MM.1S (cell line): ENCODE data around the gene KCNB1.

ENCODE experiments used
- EZH2 ChIP-seq: fragments of 300-600 bp; sonication (generic); optimal IDR thresholded peaks from 2 replicates; pipeline ENCODE3; 2017; ENCODE audit warnings: low read depth, mild to moderate bottlenecking, antibody characterized with exemption, low read length, mixed read lengths
- TF ChIP-seq, protein P1 (sequence below): fragments of 300-600 bp; sonication (generic); IDR thresholded peaks from 2 replicates; pipeline ENCODE4 v1.5.1; 2016; ENCODE audit warnings: antibody characterized with exemption, low read length, mixed read lengths

DNA sequence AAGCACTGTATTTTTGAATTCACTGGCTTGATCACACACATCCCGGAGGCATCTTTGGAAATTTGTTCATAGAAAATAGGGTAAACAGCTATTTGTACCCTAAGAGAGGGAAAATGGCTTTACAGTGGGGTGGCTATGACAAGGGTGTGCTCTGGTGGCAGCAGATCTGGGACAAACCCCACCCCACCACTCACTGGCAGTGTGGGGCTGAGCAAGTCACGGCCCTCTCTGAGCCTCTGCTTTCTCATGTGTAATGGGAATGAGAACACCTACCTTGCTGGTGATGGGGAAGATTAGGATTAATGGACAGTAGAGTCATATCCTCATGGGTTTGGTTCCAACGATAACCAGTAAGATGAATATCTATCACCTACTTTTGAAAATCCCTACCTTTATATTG is 78.0 kb downstream of the KCNB1 start:
- TF ChIP-seq, protein P1, sequence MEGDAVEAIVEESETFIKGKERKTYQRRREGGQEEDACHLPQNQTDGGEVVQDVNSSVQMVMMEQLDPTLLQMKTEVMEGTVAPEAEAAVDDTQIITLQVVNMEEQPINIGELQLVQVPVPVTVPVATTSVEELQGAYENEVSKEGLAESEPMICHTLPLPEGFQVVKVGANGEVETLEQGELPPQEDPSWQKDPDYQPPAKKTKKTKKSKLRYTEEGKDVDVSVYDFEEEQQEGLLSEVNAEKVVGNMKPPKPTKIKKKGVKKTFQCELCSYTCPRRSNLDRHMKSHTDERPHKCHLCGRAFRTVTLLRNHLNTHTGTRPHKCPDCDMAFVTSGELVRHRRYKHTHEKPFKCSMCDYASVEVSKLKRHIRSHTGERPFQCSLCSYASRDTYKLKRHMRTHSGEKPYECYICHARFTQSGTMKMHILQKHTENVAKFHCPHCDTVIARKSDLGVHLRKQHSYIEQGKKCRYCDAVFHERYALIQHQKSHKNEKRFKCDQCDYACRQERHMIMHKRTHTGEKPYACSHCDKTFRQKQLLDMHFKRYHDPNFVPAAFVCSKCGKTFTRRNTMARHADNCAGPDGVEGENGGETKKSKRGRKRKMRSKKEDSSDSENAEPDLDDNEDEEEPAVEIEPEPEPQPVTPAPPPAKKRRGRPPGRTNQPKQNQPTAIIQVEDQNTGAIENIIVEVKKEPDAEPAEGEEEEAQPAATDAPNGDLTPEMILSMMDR: no peak
- no peak for TF ChIP-seq EZH2
